SH-SY5Y (cell line): ENCODE results near the gene OR2S2.

Experiments
- GATA2 ChIP-seq: IDR thresholded peaks from 2 replicates; pipeline ENCODE4 v1.6.1; 2011; ENCODE audit warnings: mild to moderate bottlenecking, low read depth, low read length
- GATA3 ChIP-seq: IDR thresholded peaks from 2 replicates; pipeline ENCODE4 v1.6.1; 2011; ENCODE audit warnings: low read depth, mild to moderate bottlenecking, low read length, moderate library complexity

DNA sequence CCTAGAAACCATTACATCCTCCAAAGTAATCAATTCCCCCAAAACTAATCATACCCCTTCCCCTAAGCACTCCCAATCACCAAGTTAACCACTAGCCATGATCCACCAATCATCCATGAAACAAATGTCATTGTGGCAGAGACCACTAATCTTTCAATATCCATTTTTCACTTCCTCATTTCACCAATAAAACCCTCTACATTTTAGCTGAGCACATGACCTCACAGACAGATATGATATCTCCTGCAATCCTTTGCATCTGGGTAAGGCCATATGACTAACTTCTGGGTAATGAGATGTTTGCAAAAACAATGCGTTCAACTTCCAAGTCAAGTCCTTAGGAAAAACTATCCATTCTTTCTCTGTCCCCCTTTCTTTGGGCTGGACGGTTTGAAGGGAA, 20.7 kb downstream of the OR2S2 start:
- TF ChIP-seq GATA3: no peak
- no peak for TF ChIP-seq GATA2
